Endothelial cell of umbilical vein (primary cell): ENCODE data around the gene GALNT2. TPM values are rescaled to one million over a fixed set of nuclear protein-coding genes. Genes with fewer than 3 reads are reported as not detected.

ENCODE experiments used
- BruUV-seq: library from RNA; stranded (reverse); fragments of 400-500 nt; replicated peaks from 2 replicates; lab custom pipeline; 2021; lab: Mats Ljungman, UMichigan
- CTCF ChIA-PET: fragments of 300-600, 350-600 bp; sonication (Branson Sonifier 250); formaldehyde crosslinking; loops from one replicate; lab custom pipeline; 2021; ENCODE audit warnings: antibody characterized with exemption, inconsistent platforms; lab: Charles Lee
- POLR2A ChIA-PET: fragments of 300-600, 350-600 bp; sonication (Branson Sonifier 250); formaldehyde crosslinking; loops from one replicate; lab custom pipeline; 2021; ENCODE audit warnings: antibody characterized with exemption, inconsistent platforms; lab: Charles Lee
- DNase-seq: peaks from one replicate; pipeline ENCODE4 v3.0.0-alpha.2; 2011; ENCODE audit warnings: low read depth, low spot score
- FAIRE-seq: peaks from 2 replicates; lab custom pipeline; 2011; peaks lifted over from hg19 to GRCh38; lab: Jason Lieb, UNC
- H2AFZ ChIP-seq: 2 replicates; pipeline ENCODE4 v1.6.0; 2012; ENCODE audit warnings: low read depth, low read length, control low read depth, inconsistent platforms
- H3K27ac ChIP-seq: 2 replicates; pipeline ENCODE4 v1.5.1; 2011; ENCODE audit warnings: low read depth, mild to moderate bottlenecking, control low read depth, low read length, moderate library complexity; ENCODE audit not compliant: insufficient read depth
- H3K27me3 ChIP-seq, 2 experiments: 2 replicates each; pipeline versions ENCODE4 v1.6.0 to v1.6.1; 2011; ENCODE audit warnings: low read length in 2 of 2, mixed read lengths in 1 of 2; ENCODE audit not compliant: control insufficient read depth in 2 of 2, insufficient read depth in 2 of 2
- H3K36me3 ChIP-seq, 2 experiments: 2 replicates in 1 of 2; 3 replicates in 1 of 2; pipeline ENCODE4 v1.5.1; 2011; ENCODE audit warnings: low read length in 2 of 2, mild to moderate bottlenecking in 1 of 2, moderate library complexity in 1 of 2; ENCODE audit not compliant: control insufficient read depth in 2 of 2, insufficient read depth in 2 of 2; ENCODE audit errors: extremely low read depth in 1 of 2
- H3K4me1 ChIP-seq: 3 replicates; pipeline ENCODE4 v1.5.1; 2011; ENCODE audit warnings: mild to moderate bottlenecking, low read length; ENCODE audit not compliant: control insufficient read depth, insufficient read depth; ENCODE audit errors: extremely low read depth
- H3K4me2 ChIP-seq: 2 replicates; pipeline ENCODE4 v1.6.1; 2011; ENCODE audit warnings: low read length, control low read depth, mixed read lengths; ENCODE audit not compliant: insufficient read depth
- H3K4me3 ChIP-seq, 3 experiments: fragments of 200-600 bp in 1 of 3; sonication (generic), shearing (Covaris generic) in 1 of 3; replicated peaks in 1 of 3; 2 replicates each; pipeline ENCODE4 v1.5.1; 2011 to 2016; ENCODE audit warnings: control low read depth in 3 of 3, low read length in 3 of 3, mild to moderate bottlenecking in 2 of 3, inconsistent platforms in 1 of 3, low read depth in 1 of 3, moderate library complexity in 1 of 3; ENCODE audit not compliant: insufficient read depth in 1 of 3
- H3K79me2 ChIP-seq: 2 replicates; pipeline ENCODE4 v1.6.0; 2012; ENCODE audit warnings: low read length, inconsistent platforms; ENCODE audit not compliant: control insufficient read depth, insufficient read depth
- H3K9ac ChIP-seq: replicated peaks from 2 replicates; pipeline ENCODE3; 2011; ENCODE audit warnings: low read length, control low read depth; ENCODE audit not compliant: insufficient read depth; ENCODE audit errors: extremely low read depth
- H3K9me1 ChIP-seq: replicated peaks from 3 replicates; pipeline ENCODE4 v1.6.0; 2011; ENCODE audit warnings: mild to moderate bottlenecking, low read length; ENCODE audit not compliant: control insufficient read depth, insufficient read depth; ENCODE audit errors: extremely low read depth
- H3K9me3 ChIP-seq: replicated peaks from 2 replicates; pipeline ENCODE4 v1.5.1; 2012; ENCODE audit warnings: low read length, inconsistent platforms; ENCODE audit not compliant: control insufficient read depth, insufficient read depth
- H4K20me1 ChIP-seq: replicated peaks from 2 replicates; pipeline ENCODE3; 2011; ENCODE audit warnings: mild to moderate bottlenecking, low read length; ENCODE audit not compliant: control insufficient read depth, insufficient read depth; ENCODE audit errors: extremely low read depth
- CTCF ChIP-seq, 2 donors: IDR thresholded peaks; 1 replicate in 1 of 2; 2 replicates in 1 of 2; pipeline ENCODE4 v1.5.1; 2011; ENCODE audit warnings: low read length in 2 of 2, mild to moderate bottlenecking in 2 of 2, moderate library complexity in 2 of 2, control low read depth in 1 of 2, inconsistent platforms in 1 of 2, low read depth in 1 of 2; ENCODE audit not compliant: insufficient read depth in 1 of 2; ENCODE audit errors: extremely low read depth in 1 of 2
- EZH2 ChIP-seq: IDR thresholded peaks from 2 replicates; pipeline ENCODE4 v1.6.1; 2012; ENCODE audit warnings: borderline replicate concordance, low read depth, mild to moderate bottlenecking, moderate library complexity, low read length, inconsistent platforms; ENCODE audit not compliant: severe bottlenecking
- FOS ChIP-seq: IDR thresholded peaks from 2 replicates; pipeline ENCODE4 v1.6.1; 2011; ENCODE audit warnings: mild to moderate bottlenecking, low read length, moderate library complexity, borderline replicate concordance; ENCODE audit not compliant: insufficient read depth
- GATA2 ChIP-seq: IDR thresholded peaks from 2 replicates; pipeline ENCODE4 v1.7.0; 2011; ENCODE audit warnings: low read depth, mild to moderate bottlenecking, moderate library complexity, mixed read lengths, low read length; ENCODE audit not compliant: insufficient read length, insufficient read depth
- JUN ChIP-seq: IDR thresholded peaks from 2 replicates; pipeline ENCODE4 v1.6.1; 2011; ENCODE audit warnings: borderline replicate concordance, low read depth; ENCODE audit not compliant: insufficient read length, insufficient read depth
- MAX ChIP-seq: IDR thresholded peaks from 2 replicates; pipeline ENCODE4 v1.6.1; 2011; ENCODE audit not compliant: insufficient read depth, insufficient read length
- MYC ChIP-seq: IDR thresholded peaks from one replicate; pipeline ENCODE4 v1.6.1; 2011; ENCODE audit warnings: mild to moderate bottlenecking, low read depth, low read length
- POLR2A ChIP-seq: IDR thresholded peaks from 2 replicates; pipeline ENCODE4 v1.6.1; 2012; ENCODE audit warnings: low read depth, mild to moderate bottlenecking, control low read depth, low read length
- POLR2AphosphoS5 ChIP-seq: IDR thresholded peaks from 2 replicates; pipeline ENCODE4 v1.6.1; 2012; ENCODE audit warnings: low read depth, mild to moderate bottlenecking, control low read depth, low read length, moderate library complexity; ENCODE audit not compliant: insufficient read depth
- dilution Hi-C: fragments of 300-500 bp; cut with MboI; formaldehyde crosslinking; loops from one replicate; pipeline ENCODE4 v1.15.0; 2019; ENCODE audit warnings: low sequenced_read_pairs; ENCODE audit not compliant: extremely low pct_ligation_motif_present
- intact Hi-C: fragments of 100-400 bp; cut with micrococcal nuclease; formaldehyde crosslinking; loops from one replicate; pipeline ENCODE4 v1.10.0; 2022
- polyA plus RNA-seq, 4 experiments: library from polyadenylated mRNA; depleted of rRNA in 3 of 4; stranded (reverse) in 3 of 4; unstranded in 1 of 4; fragments of >200 nt; gene quantifications; 2 replicates each; pipeline versions ENCODE4 v1.2.1 to v1.2.3, GENCODE V29; 2011 to 2012; ENCODE audit warnings: missing spikeins in 1 of 4
- total RNA-seq: library from RNA; stranded (reverse); gene quantifications from 2 replicates; pipeline ENCODE4 v1.2.3, GENCODE V29; 2021

The GALNT2 gene
- total and polyA plus RNA-seq, 2 donors (not counting 3 experiments of a cell fraction or from before 2014, with no cell fraction given), result 56.3 to 77.5 TPM

- Histone ChIP-seq H3K4me3 (no peak overlapping the region), H3K36me3 (no peaks in the 10 kb centered on the region), H2AFZ (no peak overlapping the region), H3K9me3 (no peaks in the 10 kb centered on the region), H3K4me1 (no peaks in the 10 kb centered on the region), H3K4me2 (no peak overlapping the region), H3K9ac (no peak overlapping the region), H3K27ac (no peak overlapping the region), H4K20me1 (peaks cover 3% of the 10 kb centered on the region), H3K9me1 (no peaks in the 10 kb centered on the region), H3K79me2 (peaks cover 11% of the 10 kb centered on the region), H3K27me3 (no peaks in the 10 kb centered on the region)
- POLR2A ChIA-PET, result no interaction called here
- no peak for FAIRE-seq
- no peak for DNase-seq
- intact Hi-C loops, result no loop called here
- no TSS peak for BruUV-seq
- CTCF ChIA-PET, result interaction anchor here (1.3 to 1.4 kb wide), 2 partner anchors 10 to 19 kb away, joined by 3 to 5 read pairs; no protein-coding TSS in a partner anchor
- no peak for TF ChIP-seq MYC
- TF ChIP-seq JUN, result no peak
- no peak for TF ChIP-seq MAX
- no peak for TF ChIP-seq FOS
- TF ChIP-seq POLR2AphosphoS5, result no peak
- no peak for TF ChIP-seq POLR2A
- no peak for TF ChIP-seq EZH2
- TF ChIP-seq GATA2, result no peak
- no peak for TF ChIP-seq CTCF (IDR thresholded peaks at IDR 0.05; ENCODE audit: extremely low read depth in 1 of 2, insufficient read depth in 1 of 2, low read depth in 1 of 2, low read length in 2 of 2)
- dilution Hi-C loops, result no loop called here
Measured at GRCh38 chr1:230123280-230124185, 56.5 kb downstream of the GALNT2 start.
